H1 (cell line): ENCODE data around the gene EIF4A3. TPM values are rescaled to one million over a fixed set of nuclear protein-coding genes. Genes with fewer than 3 reads are reported as not detected.

Source experiments
- CTCF ChIA-PET: fragments of 300-600 bp; sonication (Branson Sonifier 250); formaldehyde crosslinking; loops from one replicate; lab custom pipeline; 2021; ENCODE audit not compliant: partially characterized antibody; lab: Charles Lee
- POLR2A ChIA-PET: fragments of 300-600 bp; sonication (Branson Sonifier 250); formaldehyde crosslinking; loops from one replicate; lab custom pipeline; 2021; ENCODE audit warnings: inconsistent platforms; ENCODE audit not compliant: partially characterized antibody; lab: Charles Lee
- DNase-seq, 2 experiments: peaks; one replicate each; pipeline versions ENCODE4 v3.0.0 to v3.0.0-alpha.2; 2010 to 2022; ENCODE audit warnings: low spot score in 2 of 2, low read depth in 1 of 2, mixed read lengths in 1 of 2
- FAIRE-seq: peaks from 2 replicates; lab custom pipeline; 2011; peaks lifted over from hg19 to GRCh38; lab: Jason Lieb, UNC
- H2AFZ ChIP-seq: 2 replicates; pipeline ENCODE4 v1.8.1; 2012; ENCODE audit warnings: low read length, inconsistent platforms
- H2AK5ac ChIP-seq: 2 replicates; pipeline ENCODE4 v1.6.1; 2013; ENCODE audit warnings: low read depth, low read length
- H2BK120ac ChIP-seq: replicated peaks from 2 replicates; pipeline ENCODE3; 2013; ENCODE audit warnings: low read depth, low read length, inconsistent platforms
- H2BK12ac ChIP-seq: 2 replicates; pipeline ENCODE4 v1.6.1; 2013; ENCODE audit warnings: low read depth, low read length
- H2BK15ac ChIP-seq: 2 replicates; pipeline ENCODE4 v1.6.1; 2013; ENCODE audit warnings: low read length
- H2BK20ac ChIP-seq: 2 replicates; pipeline ENCODE4 v1.6.1; 2013; ENCODE audit warnings: low read length
- H2BK5ac ChIP-seq: 2 replicates; pipeline ENCODE4 v1.6.1; 2013; ENCODE audit warnings: low read depth, low read length
- H3K14ac ChIP-seq: 2 replicates; pipeline ENCODE4 v1.6.1; 2013; ENCODE audit warnings: inconsistent platforms; ENCODE audit not compliant: insufficient read length
- H3K18ac ChIP-seq: 2 replicates; pipeline ENCODE4 v1.6.1; 2013; ENCODE audit warnings: low read length; ENCODE audit errors: extremely low read depth
- H3K23ac ChIP-seq: 2 replicates; pipeline ENCODE4 v1.6.1; 2013; ENCODE audit warnings: inconsistent platforms; ENCODE audit not compliant: insufficient read length
- H3K23me2 ChIP-seq: 2 replicates; pipeline ENCODE4 v1.6.1; 2013; ENCODE audit warnings: low read depth, low read length
- H3K27ac ChIP-seq: 2 replicates; pipeline ENCODE4 v1.6.1; 2011; ENCODE audit warnings: low read depth, low read length, inconsistent platforms
- H3K27me3 ChIP-seq, 4 experiments: replicated peaks in 1 of 4; 1 replicate in 1 of 4; 2 replicates in 3 of 4; pipeline versions ENCODE4 v1.6.1 to v1.8.1; 2011 to 2013; ENCODE audit warnings: low read length in 3 of 4, mild to moderate bottlenecking in 3 of 4, inconsistent platforms in 2 of 4, mixed read lengths in 2 of 4, moderate library complexity in 1 of 4; ENCODE audit not compliant: control insufficient read depth in 3 of 4, insufficient read depth in 3 of 4; ENCODE audit errors: extremely low read depth in 1 of 4
- H3K36me3 ChIP-seq, 4 experiments: 2 replicates each; pipeline versions ENCODE4 v1.6.1 to v1.8.1; 2011 to 2013; ENCODE audit warnings: mild to moderate bottlenecking in 4 of 4, low read length in 3 of 4, moderate library complexity in 2 of 4, control low read depth in 1 of 4, inconsistent platforms in 1 of 4; ENCODE audit not compliant: insufficient read depth in 4 of 4, control insufficient read depth in 2 of 4
- H3K4ac ChIP-seq: replicated peaks from 2 replicates; pipeline ENCODE3; 2013; ENCODE audit warnings: low read length, low read depth, mixed read lengths, inconsistent platforms; ENCODE audit not compliant: insufficient read length
- H3K4me1 ChIP-seq, 4 experiments: replicated peaks in 1 of 4; 1 replicate in 1 of 4; 2 replicates in 3 of 4; pipeline versions ENCODE4 v1.6.1 to v1.8.1; 2011 to 2013; ENCODE audit warnings: low read length in 3 of 4, inconsistent platforms in 2 of 4, mixed read lengths in 1 of 4; ENCODE audit not compliant: insufficient read depth in 4 of 4, control insufficient read depth in 3 of 4
- H3K4me2 ChIP-seq, 2 experiments: 2 replicates each; pipeline versions ENCODE4 v1.6.1 to v1.8.1; 2011 to 2013; ENCODE audit warnings: low read depth in 2 of 2, low read length in 2 of 2, control low read depth in 1 of 2, inconsistent platforms in 1 of 2, mild to moderate bottlenecking in 1 of 2; ENCODE audit not compliant: insufficient read depth in 1 of 2
- H3K4me3 ChIP-seq, 4 experiments: fragments of 200-600, 300-600 bp in 1 of 4; sonication (generic), shearing (Covaris generic), sonication (Bioruptor Twin) in 1 of 4; 2 replicates each; pipeline versions ENCODE4 v1.5.1 to v1.8.1; 2011 to 2016; ENCODE audit warnings: low read length in 4 of 4, low read depth in 3 of 4, control low read depth in 2 of 4, inconsistent platforms in 2 of 4, mild to moderate bottlenecking in 2 of 4, mixed read lengths in 1 of 4, moderate library complexity in 1 of 4; ENCODE audit not compliant: insufficient read depth in 2 of 4; ENCODE audit errors: extremely low read depth in 1 of 4
- H3K56ac ChIP-seq: replicated peaks from 2 replicates; pipeline ENCODE3; 2013; ENCODE audit warnings: low read depth, mild to moderate bottlenecking, mixed read lengths, low read length, inconsistent platforms; ENCODE audit not compliant: insufficient read length
- H3K79me1 ChIP-seq: 2 replicates; pipeline ENCODE4 v1.6.1; 2013; ENCODE audit warnings: low read depth, low read length, control low read depth
- H3K79me2 ChIP-seq, 2 experiments: 2 replicates each; pipeline versions ENCODE4 v1.6.1 to v1.8.1; 2012 to 2013; ENCODE audit warnings: low read length in 2 of 2, mild to moderate bottlenecking in 2 of 2, inconsistent platforms in 1 of 2; ENCODE audit not compliant: insufficient read depth in 2 of 2, control insufficient read depth in 1 of 2
- H3K9ac ChIP-seq, 4 experiments: replicated peaks in 1 of 4; 1 replicate in 1 of 4; 2 replicates in 3 of 4; pipeline versions ENCODE4 v1.6.1 to v1.8.1; 2011 to 2013; ENCODE audit warnings: low read depth in 3 of 4, low read length in 3 of 4, control low read depth in 2 of 4, mild to moderate bottlenecking in 2 of 4, moderate library complexity in 2 of 4, inconsistent platforms in 1 of 4; ENCODE audit errors: extremely low read depth in 1 of 4
- H3K9me3 ChIP-seq, 2 experiments: 2 replicates each; pipeline versions ENCODE4 v1.6.1 to v1.8.1; 2012 to 2013; ENCODE audit warnings: mild to moderate bottlenecking in 2 of 2, moderate library complexity in 2 of 2, control low read depth in 1 of 2, inconsistent platforms in 1 of 2, low read depth in 1 of 2, low read length in 1 of 2, mixed read lengths in 1 of 2; ENCODE audit not compliant: insufficient read depth in 2 of 2
- H4K20me1 ChIP-seq, 2 experiments: replicated peaks in 1 of 2; 2 replicates each; pipeline versions ENCODE3 to v1.8.1; 2011 to 2013; ENCODE audit warnings: inconsistent platforms in 2 of 2, low read length in 2 of 2, mild to moderate bottlenecking in 1 of 2; ENCODE audit not compliant: insufficient read depth in 2 of 2, control insufficient read depth in 1 of 2
- H4K5ac ChIP-seq: 2 replicates; pipeline ENCODE4 v1.6.1; 2013; ENCODE audit warnings: low read length, low read depth, mixed read lengths, inconsistent platforms; ENCODE audit not compliant: insufficient read length
- H4K8ac ChIP-seq: 2 replicates; pipeline ENCODE4 v1.8.0; 2013; ENCODE audit warnings: mild to moderate bottlenecking, moderate library complexity, low read length, inconsistent platforms; ENCODE audit not compliant: insufficient read depth; ENCODE audit errors: extremely low read depth
- H4K91ac ChIP-seq: replicated peaks from 2 replicates; pipeline ENCODE3; 2013; ENCODE audit warnings: low read length, mixed read lengths, inconsistent platforms; ENCODE audit not compliant: insufficient read length
- BCL11A ChIP-seq, 2 experiments: IDR thresholded peaks; one replicate each; pipeline ENCODE4 v1.6.1; 2011; ENCODE audit warnings: low read depth in 2 of 2, low read length in 2 of 2, mild to moderate bottlenecking in 2 of 2
- BRCA1 ChIP-seq: IDR thresholded peaks from 2 replicates; pipeline ENCODE4 v1.6.1; 2012; ENCODE audit warnings: low read depth, low read length, improper control_type of control experiment
- CHD1 ChIP-seq: IDR thresholded peaks from 2 replicates; pipeline ENCODE4 v1.6.1; 2012; ENCODE audit warnings: low read depth, low read length, improper control_type of control experiment
- GTF2F1 ChIP-seq: IDR thresholded peaks from 2 replicates; pipeline ENCODE4 v1.6.1; 2012; ENCODE audit warnings: low read depth, low read length, improper control_type of control experiment, borderline replicate concordance
- NANOG ChIP-seq: IDR thresholded peaks from 2 replicates; pipeline ENCODE4 v1.6.1; 2011; ENCODE audit warnings: low read length, low read depth, mild to moderate bottlenecking, inconsistent platforms; ENCODE audit not compliant: insufficient read depth, poor library complexity, severe bottlenecking
- PHF8 ChIP-seq: fragments of 200-600 bp; sonication (generic); conservative IDR thresholded peaks from 2 replicates; pipeline ENCODE4 v1.7.1; 2012; ENCODE audit warnings: low read depth, mild to moderate bottlenecking, inconsistent platforms, low read length, moderate library complexity
- POLR2AphosphoS5 ChIP-seq: IDR thresholded peaks from 2 replicates; pipeline ENCODE4 v1.6.1; 2011; ENCODE audit warnings: low read depth, low read length
- RNF2 ChIP-seq: fragments of 200-900, 300-1000 bp; sonication (generic); IDR thresholded peaks from 2 replicates; pipeline ENCODE4 v1.7.1; 2016; ENCODE audit warnings: borderline replicate concordance, low read depth, mild to moderate bottlenecking, antibody characterized with exemption, low read length; ENCODE audit not compliant: poor library complexity, severe bottlenecking; ENCODE audit errors: missing control alignments
- SP2 ChIP-seq: IDR thresholded peaks from 2 replicates; pipeline ENCODE4 v1.6.1; 2012; ENCODE audit warnings: mild to moderate bottlenecking, low read length, inconsistent platforms
- SP4 ChIP-seq: IDR thresholded peaks from 2 replicates; pipeline ENCODE4 v1.6.1; 2012; ENCODE audit warnings: low read length, inconsistent platforms
- TBP ChIP-seq: IDR thresholded peaks from 2 replicates; pipeline ENCODE4 v1.6.1; 2011; ENCODE audit warnings: low read depth, low read length, improper control_type of control experiment
- WGBS, 2 experiments: shearing (Covaris generic) in 1 of 2; methylation state at CpG; one replicate each; pipeline versions ENCODE4 v1.1.6 to v1.1.7; 2013 to 2015; ENCODE audit warnings: low lambda C conversion rate in 2 of 2, mixed read lengths in 2 of 2, inconsistent platforms in 1 of 2, low coverage in 1 of 2, missing lambda C conversion rate in 1 of 2; ENCODE audit not compliant: insufficient replicate concordance in 2 of 2, insufficient coverage in 1 of 2, insufficient read length in 1 of 2; ENCODE audit errors: extremely low coverage in 1 of 2, missing lambda C conversion rate in 1 of 2; 5-methylcytosine and 5-hydroxymethylcytosine counted together
- polyA plus RNA-seq, 7 experiments: library from polyadenylated mRNA; depleted of rRNA in 3 of 7; stranded (reverse) in 5 of 7; unstranded in 2 of 7; fragments of >200 nt in 5 of 7; fragments of 200-250 nt in 2 of 7; gene quantifications; 1 replicate in 5 of 7; 2 replicates in 1 of 7; 4 replicates in 1 of 7; pipeline versions ENCODE4 v1.2.1 to v1.2.3, GENCODE V29; 2011 to 2013; ENCODE audit warnings: missing spikeins in 2 of 7, mixed read lengths in 2 of 7
- total RNA-seq: library from RNA; stranded (reverse); fragmentation: NEBNext Ultra II Directional; extraction: Animal tissue kit (Norgen Biotek cat#: 25700); gene quantifications from 2 replicates; pipeline ENCODE4 v1.2.1, GENCODE V29; 2021
- TF ChIP-seq, protein P1 (sequence below): IDR thresholded peaks from 2 replicates; pipeline ENCODE4 v1.6.1; 2011; ENCODE audit warnings: low read depth, mild to moderate bottlenecking, low read length; ENCODE audit not compliant: insufficient read depth

EIF4A3 gene
- total and polyA plus RNA-seq, 2 of the 8 experiments (the other 6 are each of a cell fraction or from before 2014, with no cell fraction given) = 142 to 146 TPM

DNA sequence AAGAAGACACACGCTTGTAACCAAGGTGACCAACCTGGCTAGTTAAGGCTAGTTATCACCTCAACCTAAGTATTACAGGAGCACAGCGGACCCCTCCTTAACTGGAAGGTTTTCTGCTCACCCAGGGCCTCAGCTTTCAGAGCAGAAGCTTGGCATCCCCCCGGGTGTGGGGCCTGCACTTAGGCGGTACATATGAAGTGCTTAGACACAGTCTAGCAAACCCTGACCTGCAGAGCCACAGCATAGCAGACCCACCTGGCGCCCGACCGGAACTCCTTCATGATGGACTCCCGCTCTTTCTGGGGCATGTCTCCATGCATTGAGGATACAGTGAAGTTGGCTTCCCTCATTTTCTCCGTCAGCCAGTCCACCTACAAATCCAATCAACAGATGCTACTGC is 9.8 kb downstream of the EIF4A3 start:
- no peak overlapping the region for H2BK5ac ChIP-seq
- no peaks in the 10 kb centered on the region for H3K23me2 ChIP-seq
- H4K20me1 ChIP-seq = peaks cover 5 to 15% of the 10 kb centered on the region in 2 experiments
- no peak overlapping the region for H3K4me3 ChIP-seq
- H3K79me1 ChIP-seq = peaks cover 2% of the 10 kb centered on the region; the same call in 1 of the 2 replicates
- ChIA-PET CTCF (no interaction called here), POLR2A (interaction anchor here (11.5 kb wide), 1 partner anchor 12 kb away, joined by 103 read pairs; no protein-coding TSS in a partner anchor)
- no peak overlapping the region for H3K4ac ChIP-seq
- FAIRE-seq = no peak
- no peak overlapping the region for H2BK12ac ChIP-seq
- no peak overlapping the region for H4K91ac ChIP-seq
- H4K8ac ChIP-seq = no peak overlapping the region
- H2BK20ac ChIP-seq = no peak overlapping the region
- no peak overlapping the region for H4K5ac ChIP-seq
- H3K9ac ChIP-seq = no peak overlapping the region
- no peaks in the 10 kb centered on the region for H3K27me3 ChIP-seq
- H3K36me3 ChIP-seq = peaks cover 46 to 90% (median 75%) of the 10 kb centered on the region in 4 experiments
- no peak overlapping the region for H3K4me2 ChIP-seq
- no peaks in the 10 kb centered on the region for H3K4me1 ChIP-seq
- H3K56ac ChIP-seq = no peak overlapping the region
- no peak overlapping the region for H3K14ac ChIP-seq
- H3K9me3 ChIP-seq = no peaks in the 10 kb centered on the region
- H2AFZ ChIP-seq = no peak overlapping the region
- no peak overlapping the region for H2BK15ac ChIP-seq
- no peak for DNase-seq
- H3K18ac ChIP-seq = no peak overlapping the region
- 94% methylated on average over 9 of the region's 9 CpGs; no CpG with 5 or more reads in 1 of the 2 experiments for WGBS, 2 experiments
- H2AK5ac ChIP-seq = no peak overlapping the region
- no peak overlapping the region for H3K23ac ChIP-seq
- 0 out of 4 replicates have a peak, but pooled peaks cover 0 to under 1% of the 10 kb centered on the region in 2 experiments for H3K79me2 ChIP-seq
- H2BK120ac ChIP-seq = no peak overlapping the region
- no peak overlapping the region for H3K27ac ChIP-seq
- TF ChIP-seq, protein P1, sequence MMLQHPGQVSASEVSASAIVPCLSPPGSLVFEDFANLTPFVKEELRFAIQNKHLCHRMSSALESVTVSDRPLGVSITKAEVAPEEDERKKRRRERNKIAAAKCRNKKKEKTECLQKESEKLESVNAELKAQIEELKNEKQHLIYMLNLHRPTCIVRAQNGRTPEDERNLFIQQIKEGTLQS = no peak
- TF ChIP-seq BCL11A (IDR thresholded peaks at IDR 0.05; ENCODE audit: low read depth in 2 of 2, low read length in 2 of 2) (no peak), GTF2F1 (no peak), RNF2 (no peak), TBP (no peak), NANOG (no peak), SP4 (no peak), BRCA1 (no peak), CHD1 (no peak), SP2 (no peak), PHF8 (no peak), POLR2AphosphoS5 (no peak)
